Measurements from ENCODE around the gene PLP2. TPM values are rescaled to one million over a fixed set of nuclear protein-coding genes. Genes with fewer than 3 reads are reported as not detected.

The PLP2 gene
- total RNA-seq, 4 donors from 2014 or later = 6.2 to 25.7 (median 14.6) TPM

DNA sequence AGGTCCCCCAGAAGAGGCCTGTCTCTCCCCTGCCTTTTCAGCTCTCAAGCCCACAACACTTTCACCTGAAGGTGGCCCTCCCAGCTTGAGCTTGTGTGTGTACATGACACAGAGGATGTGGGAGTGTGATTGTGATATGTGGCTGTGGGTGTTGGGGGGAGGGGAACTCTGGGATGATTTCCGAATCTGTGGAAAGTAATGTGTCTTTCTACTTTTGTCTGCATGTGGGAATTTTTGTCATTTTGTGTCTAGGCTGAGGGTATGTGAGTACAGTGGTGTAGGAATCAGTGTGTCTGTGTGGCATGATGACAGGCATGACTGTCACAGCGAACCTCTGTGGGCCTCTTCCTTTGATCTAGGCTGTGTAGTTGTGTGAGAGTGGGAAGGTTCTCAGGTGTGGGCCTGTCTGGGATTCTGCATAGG, 21.9 kb downstream of the PLP2 start:
- 76 to 92% methylated on average over 2 of the region's 2 CpGs for WGBS, 2 donors
- intact Hi-C loops (cut with DNase I) = no loop called here
- TF ChIP-seq, protein P1, sequence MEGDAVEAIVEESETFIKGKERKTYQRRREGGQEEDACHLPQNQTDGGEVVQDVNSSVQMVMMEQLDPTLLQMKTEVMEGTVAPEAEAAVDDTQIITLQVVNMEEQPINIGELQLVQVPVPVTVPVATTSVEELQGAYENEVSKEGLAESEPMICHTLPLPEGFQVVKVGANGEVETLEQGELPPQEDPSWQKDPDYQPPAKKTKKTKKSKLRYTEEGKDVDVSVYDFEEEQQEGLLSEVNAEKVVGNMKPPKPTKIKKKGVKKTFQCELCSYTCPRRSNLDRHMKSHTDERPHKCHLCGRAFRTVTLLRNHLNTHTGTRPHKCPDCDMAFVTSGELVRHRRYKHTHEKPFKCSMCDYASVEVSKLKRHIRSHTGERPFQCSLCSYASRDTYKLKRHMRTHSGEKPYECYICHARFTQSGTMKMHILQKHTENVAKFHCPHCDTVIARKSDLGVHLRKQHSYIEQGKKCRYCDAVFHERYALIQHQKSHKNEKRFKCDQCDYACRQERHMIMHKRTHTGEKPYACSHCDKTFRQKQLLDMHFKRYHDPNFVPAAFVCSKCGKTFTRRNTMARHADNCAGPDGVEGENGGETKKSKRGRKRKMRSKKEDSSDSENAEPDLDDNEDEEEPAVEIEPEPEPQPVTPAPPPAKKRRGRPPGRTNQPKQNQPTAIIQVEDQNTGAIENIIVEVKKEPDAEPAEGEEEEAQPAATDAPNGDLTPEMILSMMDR (IDR thresholded peaks at IDR 0.05) = no peak
- TF ChIP-seq POLR2A (IDR thresholded peaks at IDR 0.05) = no peak
- Histone ChIP-seq H3K36me3 (no peaks in the 10 kb centered on the region), H3K9me3 (no peaks in the 10 kb centered on the region), H3K4me1 (peaks cover 0 to 5% of the 10 kb centered on the region in 2 donors), H3K27me3 (no peaks in the 10 kb centered on the region), H3K27ac (no peak overlapping the region), H3K4me3 (replicated peaks in 1 of 3) (no peak overlapping the region)
- no peak for DNase-seq

DNA sequence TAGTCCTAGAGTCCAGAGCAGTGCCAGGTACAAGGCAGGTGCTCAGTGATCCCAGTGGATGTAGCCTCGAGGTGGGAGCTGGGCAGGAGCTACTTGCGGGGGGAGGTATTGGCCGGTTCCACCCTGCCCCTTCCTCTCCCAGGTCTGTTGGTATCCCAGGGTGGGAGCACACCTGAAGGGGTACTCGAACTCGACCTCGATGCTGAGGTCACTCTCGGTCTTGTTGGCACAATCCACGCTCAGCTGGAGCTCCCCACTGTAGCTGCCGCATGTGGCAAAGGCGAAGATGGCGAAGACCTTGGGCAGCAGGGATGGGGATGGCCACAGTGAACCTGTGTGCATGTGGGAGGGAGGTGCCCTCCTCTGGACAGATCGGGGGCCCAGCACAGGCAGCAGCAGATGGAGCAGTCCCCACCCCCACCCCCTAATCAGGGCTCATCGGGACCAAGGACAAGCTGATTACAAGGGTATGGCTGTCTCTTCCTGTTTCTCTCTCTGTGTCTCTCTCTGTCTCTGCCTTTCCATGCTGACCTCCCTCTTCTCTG, 25.9 kb downstream of the PLP2 start:
- peaks cover 3 to 7% of the 10 kb centered on the region in 2 donors for H3K4me1 ChIP-seq
- H3K27ac ChIP-seq = no peak overlapping the region
- no peaks in the 10 kb centered on the region for H3K9me3 ChIP-seq
- no peaks in the 10 kb centered on the region for H3K27me3 ChIP-seq
- no peak overlapping the region for H3K4me3 ChIP-seq (replicated peaks in 1 of 3)
- no peak for TF ChIP-seq POLR2A (IDR thresholded peaks at IDR 0.05)
- TF ChIP-seq, protein P1 (IDR thresholded peaks at IDR 0.05) = no peak
- intact Hi-C loops (cut with DNase I) = no loop called here
- DNase-seq = no peak
- WGBS, 2 donors = 95% methylated on average over 3 of the region's 13 CpGs; no CpG with 5 or more reads in 1 of the 2 donors
- no peaks in the 10 kb centered on the region for H3K36me3 ChIP-seq

DNA sequence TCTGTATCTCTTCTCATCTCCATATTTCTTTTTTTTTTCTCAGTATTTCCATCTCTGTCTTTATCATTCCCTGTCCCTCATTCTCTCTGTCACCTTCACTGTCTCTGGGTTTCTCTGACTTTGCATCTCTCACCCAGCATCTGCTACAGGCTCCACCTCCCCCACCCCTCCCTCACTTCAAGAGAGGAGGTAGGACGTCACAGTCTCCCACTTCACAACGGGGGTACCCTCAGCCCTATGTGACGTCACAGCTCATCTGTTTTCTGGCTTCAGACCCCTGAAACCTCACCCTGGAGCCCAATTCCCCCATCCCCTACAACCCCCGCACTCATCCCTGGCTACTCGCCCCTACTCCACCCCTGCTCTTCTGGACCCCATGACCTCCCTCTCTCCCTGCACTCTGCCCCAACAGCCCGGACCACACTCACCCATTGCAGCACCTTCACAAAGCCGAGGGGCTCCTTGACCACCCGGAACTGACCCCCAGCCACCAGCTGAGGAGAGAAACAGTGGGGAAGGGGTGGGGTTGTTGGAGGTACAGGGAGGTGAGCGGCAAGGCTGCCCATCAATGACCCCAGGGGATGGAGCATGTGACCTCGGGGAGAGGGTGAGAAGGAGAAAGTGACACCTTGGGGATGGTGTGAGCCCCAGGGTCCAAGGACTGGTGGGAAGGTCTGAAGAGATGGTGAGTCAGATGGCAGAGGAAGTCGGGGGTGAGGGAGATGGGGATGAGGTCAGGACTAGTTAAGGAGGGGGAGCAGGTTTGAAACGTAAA, 27.0 kb downstream of the PLP2 start:
- no peaks in the 10 kb centered on the region for H3K36me3 ChIP-seq
- no peaks in the 10 kb centered on the region for H3K27me3 ChIP-seq
- intact Hi-C loops (cut with DNase I) = no loop called here
- no peak overlapping the region for H3K4me3 ChIP-seq (replicated peaks in 1 of 3)
- H3K9me3 ChIP-seq = no peaks in the 10 kb centered on the region
- WGBS, 2 donors = 10 to 13% methylated on average over 9 of the region's 12 CpGs
- no peak for DNase-seq
- H3K27ac ChIP-seq = no peak overlapping the region
- peaks cover 3 to 5% of the 10 kb centered on the region in 2 donors for H3K4me1 ChIP-seq
- TF ChIP-seq, protein P1 (IDR thresholded peaks at IDR 0.05) = no peak
- TF ChIP-seq POLR2A (IDR thresholded peaks at IDR 0.05) = no peak

DNA sequence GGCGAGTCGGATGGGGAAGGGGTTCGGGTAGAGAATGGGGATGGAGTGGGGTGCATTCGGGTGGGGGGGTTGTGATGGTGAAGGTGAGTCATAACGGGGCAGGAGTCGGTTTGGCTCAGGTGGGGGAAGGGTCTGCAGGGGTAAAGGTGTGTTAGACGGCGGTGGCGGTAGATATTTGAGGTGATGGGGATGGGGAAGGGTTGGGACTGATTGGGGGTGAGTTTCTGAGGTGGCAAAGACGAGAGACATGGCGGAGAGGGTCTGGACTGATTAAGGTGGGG, 27.6 kb downstream of the PLP2 start:
- Histone ChIP-seq H3K27me3 (no peaks in the 10 kb centered on the region), H3K4me1 (peaks cover 3 to 5% of the 10 kb centered on the region in 2 donors), H3K4me3 (replicated peaks in 1 of 3) (no peak overlapping the region), H3K9me3 (no peaks in the 10 kb centered on the region), H3K36me3 (no peaks in the 10 kb centered on the region), H3K27ac (no peak overlapping the region)
- DNase-seq = no peak
- 4 to 13% methylated on average over 11 of the region's 11 CpGs for WGBS, 2 donors
- no peak for TF ChIP-seq POLR2A (IDR thresholded peaks at IDR 0.05)
- TF ChIP-seq, protein P1 (IDR thresholded peaks at IDR 0.05) = no peak
- intact Hi-C loops (cut with DNase I) = no loop called here

Data from thyroid gland (tissue), 4 donors.